ENCODE data around the gene ZNF334.

ZNF334 gene

GRCh38 chr20:46545827-46546138 lies 32.4 kb upstream of the ZNF334 start:
- Histone ChIP-seq H3K4me1 (ENCODE audit: control insufficient read depth, insufficient read depth, low read length) (peaks cover 2% of the 10 kb centered on the region), H3K36me3 (ENCODE audit: control insufficient read depth, insufficient read depth, low read length) (no peaks in the 10 kb centered on the region; the same call in 1 of the 2 replicates), H3K4me3 (ENCODE audit: low read length) (no peak overlapping the region), H3K27ac (ENCODE audit: low read length) (no peak overlapping the region), H3K9me3 (ENCODE audit: control insufficient read depth, insufficient read depth, low read length) (no peaks in the 10 kb centered on the region), H3K27me3 (ENCODE audit: control insufficient read depth, insufficient read depth, low read length) (no peaks in the 10 kb centered on the region)
- WGBS (ENCODE audit: insufficient coverage, insufficient read length) = no CpG with 5 or more reads among the region's 9 CpGs
- DNase-seq (ENCODE audit: low read depth, low spot score) = no peak

- Histone ChIP-seq H3K27me3 (ENCODE audit: control insufficient read depth, insufficient read depth, low read length) (no peaks in the 10 kb centered on the region), H3K4me3 (ENCODE audit: low read length) (no peak overlapping the region; the same call in 1 of the 2 replicates), H3K4me1 (ENCODE audit: control insufficient read depth, insufficient read depth, low read length) (no peaks in the 10 kb centered on the region; the same call in none of the 2 replicates), H3K36me3 (ENCODE audit: control insufficient read depth, insufficient read depth, low read length) (no peaks in the 10 kb centered on the region; the same call in 1 of the 2 replicates), H3K27ac (ENCODE audit: low read length) (no peak overlapping the region), H3K9me3 (ENCODE audit: control insufficient read depth, insufficient read depth, low read length) (no peaks in the 10 kb centered on the region)
- DNase-seq (ENCODE audit: low read depth, low spot score) = no peak
- no CpG with 5 or more reads among the region's 14 CpGs for WGBS (ENCODE audit: insufficient coverage, insufficient read length)
Measured at GRCh38 chr20:46545077-46545826, 31.9 kb upstream of the ZNF334 start.

- WGBS (ENCODE audit: insufficient coverage, insufficient read length) = no CpG with 5 or more reads among the region's 3 CpGs
- DNase-seq (ENCODE audit: low read depth, low spot score) = no peak
- no peaks in the 10 kb centered on the region; the same call in none of the 2 replicates for H3K4me1 ChIP-seq (ENCODE audit: control insufficient read depth, insufficient read depth, low read length)
- no peak overlapping the region for H3K27ac ChIP-seq (ENCODE audit: low read length)
- no peaks in the 10 kb centered on the region for H3K27me3 ChIP-seq (ENCODE audit: control insufficient read depth, insufficient read depth, low read length)
- H3K36me3 ChIP-seq (ENCODE audit: control insufficient read depth, insufficient read depth, low read length) = no peaks in the 10 kb centered on the region; the same call in 1 of the 2 replicates
- H3K4me3 ChIP-seq (ENCODE audit: low read length) = no peak overlapping the region
- no peaks in the 10 kb centered on the region for H3K9me3 ChIP-seq (ENCODE audit: control insufficient read depth, insufficient read depth, low read length)
Measured at GRCh38 chr20:46544576-46544975, 31.2 kb upstream of the ZNF334 start.

GRCh38 chr20:46543959-46544358 lies 30.6 kb upstream of the ZNF334 start:
- Histone ChIP-seq H3K4me3 (ENCODE audit: low read length) (no peak overlapping the region), H3K36me3 (ENCODE audit: control insufficient read depth, insufficient read depth, low read length) (no peaks in the 10 kb centered on the region; the same call in 1 of the 2 replicates), H3K9me3 (ENCODE audit: control insufficient read depth, insufficient read depth, low read length) (no peaks in the 10 kb centered on the region), H3K27me3 (ENCODE audit: control insufficient read depth, insufficient read depth, low read length) (no peaks in the 10 kb centered on the region), H3K4me1 (ENCODE audit: control insufficient read depth, insufficient read depth, low read length) (no peaks in the 10 kb centered on the region; the same call in 1 of the 2 replicates), H3K27ac (ENCODE audit: low read length) (no peak overlapping the region)
- no CpG with 5 or more reads among the region's 1 CpG for whole genome bisulfite sequencing (ENCODE audit: insufficient coverage, insufficient read length)
- DNase-seq (ENCODE audit: low read depth, low spot score) = no peak

GRCh38 chr20:46543033-46543432 lies 29.7 kb upstream of the ZNF334 start:
- no peak overlapping the region for H3K4me3 ChIP-seq (ENCODE audit: low read length)
- no peak for DNase-seq (ENCODE audit: low read depth, low spot score)
- no peaks in the 10 kb centered on the region for H3K27me3 ChIP-seq (ENCODE audit: control insufficient read depth, insufficient read depth, low read length)
- H3K9me3 ChIP-seq (ENCODE audit: control insufficient read depth, insufficient read depth, low read length) = no peaks in the 10 kb centered on the region
- H3K4me1 ChIP-seq (ENCODE audit: control insufficient read depth, insufficient read depth, low read length) = no peaks in the 10 kb centered on the region; the same call in 1 of the 2 replicates
- WGBS (ENCODE audit: insufficient coverage, insufficient read length) = no CpG with 5 or more reads among the region's 4 CpGs
- H3K36me3 ChIP-seq (ENCODE audit: control insufficient read depth, insufficient read depth, low read length) = no peaks in the 10 kb centered on the region; the same call in 1 of the 2 replicates
- H3K27ac ChIP-seq (ENCODE audit: low read length) = no peak overlapping the region

GRCh38 chr20:46541229-46541935 lies 28.0 kb upstream of the ZNF334 start:
- no peak overlapping the region for H3K4me3 ChIP-seq (ENCODE audit: low read length)
- no peak overlapping the region for H3K27ac ChIP-seq (ENCODE audit: low read length)
- H3K4me1 ChIP-seq (ENCODE audit: control insufficient read depth, insufficient read depth, low read length) = no peaks in the 10 kb centered on the region; the same call in 1 of the 2 replicates
- H3K36me3 ChIP-seq (ENCODE audit: control insufficient read depth, insufficient read depth, low read length) = no peaks in the 10 kb centered on the region; the same call in 1 of the 2 replicates
- H3K27me3 ChIP-seq (ENCODE audit: control insufficient read depth, insufficient read depth, low read length) = no peaks in the 10 kb centered on the region
- WGBS (ENCODE audit: insufficient coverage, insufficient read length) = no CpG with 5 or more reads among the region's 36 CpGs
- H3K9me3 ChIP-seq (ENCODE audit: control insufficient read depth, insufficient read depth, low read length) = no peaks in the 10 kb centered on the region
- no peak for DNase-seq (ENCODE audit: low read depth, low spot score)

GRCh38 chr20:46539113-46539512 lies 25.8 kb upstream of the ZNF334 start:
- Histone ChIP-seq H3K27me3 (ENCODE audit: control insufficient read depth, insufficient read depth, low read length) (no peaks in the 10 kb centered on the region), H3K9me3 (ENCODE audit: control insufficient read depth, insufficient read depth, low read length) (no peaks in the 10 kb centered on the region), H3K4me3 (ENCODE audit: low read length) (no peak overlapping the region), H3K4me1 (ENCODE audit: control insufficient read depth, insufficient read depth, low read length) (no peaks in the 10 kb centered on the region), H3K27ac (ENCODE audit: low read length) (no peak overlapping the region), H3K36me3 (ENCODE audit: control insufficient read depth, insufficient read depth, low read length) (no peaks in the 10 kb centered on the region)
- WGBS (ENCODE audit: insufficient coverage, insufficient read length) = no CpG with 5 or more reads among the region's 2 CpGs
- DNase-seq (ENCODE audit: low read depth, low spot score) = no peak

GRCh38 chr20:46530640-46531039 lies 17.3 kb upstream of the ZNF334 start:
- no peaks in the 10 kb centered on the region for H3K9me3 ChIP-seq (ENCODE audit: control insufficient read depth, insufficient read depth, low read length)
- no peak overlapping the region for H3K4me3 ChIP-seq (ENCODE audit: low read length)
- no peak for DNase-seq (ENCODE audit: low read depth, low spot score)
- no peaks in the 10 kb centered on the region for H3K27me3 ChIP-seq (ENCODE audit: control insufficient read depth, insufficient read depth, low read length)
- H3K36me3 ChIP-seq (ENCODE audit: control insufficient read depth, insufficient read depth, low read length) = no peaks in the 10 kb centered on the region
- WGBS (ENCODE audit: insufficient coverage, insufficient read length) = no CpG with 5 or more reads among the region's 4 CpGs
- no peak overlapping the region for H3K27ac ChIP-seq (ENCODE audit: low read length)
- no peaks in the 10 kb centered on the region for H3K4me1 ChIP-seq (ENCODE audit: control insufficient read depth, insufficient read depth, low read length)

GRCh38 chr20:46523696-46524328 lies 10.5 kb upstream of the ZNF334 start:
- WGBS (ENCODE audit: insufficient coverage, insufficient read length) = no CpG with 5 or more reads among the region's 2 CpGs
- H3K4me1 ChIP-seq (ENCODE audit: control insufficient read depth, insufficient read depth, low read length) = no peaks in the 10 kb centered on the region
- H3K27me3 ChIP-seq (ENCODE audit: control insufficient read depth, insufficient read depth, low read length) = no peaks in the 10 kb centered on the region
- H3K27ac ChIP-seq (ENCODE audit: low read length) = no peak overlapping the region
- H3K4me3 ChIP-seq (ENCODE audit: low read length) = no peak overlapping the region
- DNase-seq (ENCODE audit: low read depth, low spot score) = no peak
- no peaks in the 10 kb centered on the region for H3K36me3 ChIP-seq (ENCODE audit: control insufficient read depth, insufficient read depth, low read length)
- H3K9me3 ChIP-seq (ENCODE audit: control insufficient read depth, insufficient read depth, low read length) = no peaks in the 10 kb centered on the region

GRCh38 chr20:46523108-46523507 lies 9.7 kb upstream of the ZNF334 start:
- no peak for DNase-seq (ENCODE audit: low read depth, low spot score)
- no peak overlapping the region for H3K4me3 ChIP-seq (ENCODE audit: low read length)
- WGBS (ENCODE audit: insufficient coverage, insufficient read length) = no CpG with 5 or more reads among the region's 5 CpGs
- H3K4me1 ChIP-seq (ENCODE audit: control insufficient read depth, insufficient read depth, low read length) = no peaks in the 10 kb centered on the region
- H3K27ac ChIP-seq (ENCODE audit: low read length) = no peak overlapping the region
- no peaks in the 10 kb centered on the region for H3K9me3 ChIP-seq (ENCODE audit: control insufficient read depth, insufficient read depth, low read length)
- no peaks in the 10 kb centered on the region for H3K27me3 ChIP-seq (ENCODE audit: control insufficient read depth, insufficient read depth, low read length)
- no peaks in the 10 kb centered on the region for H3K36me3 ChIP-seq (ENCODE audit: control insufficient read depth, insufficient read depth, low read length)
